Stimulated activated CD8-positive, alpha-beta memory T cell treated with anti-CD3 and anti-CD28 coated beads, Interleukin-4, amount 100 ng/mL, for 48 hours (primary cell): ENCODE data around the gene ADGRL2.

Experiments used
- DNase-seq: peaks from one replicate; pipeline ENCODE4 v3.0.0-alpha.2; 2020

ADGRL2 gene

GRCh38 chr1:81800695-81801650 lies at the start of gene ADGRL2:
Gene ADGRL2 (plus strand): TSS chr1:81800934. CDS start chr1:81836985, 36,051 bp downstream.
- DNase-seq = no peak

GRCh38 chr1:81752840-81753239 lies 47.9 kb upstream of the ADGRL2 start:
- no peak for DNase-seq

- no peak for DNase-seq
Observed at GRCh38 chr1:81754424-81754823, 46.3 kb upstream of the ADGRL2 start.

- no peak for DNase-seq
Observed at GRCh38 chr1:81756872-81757271, 43.9 kb upstream of the ADGRL2 start.

GRCh38 chr1:81757398-81758020 lies 43.2 kb upstream of the ADGRL2 start:
- no peak for DNase-seq

- no peak for DNase-seq
Observed at GRCh38 chr1:81758181-81758580, 42.6 kb upstream of the ADGRL2 start.

GRCh38 chr1:81760477-81761097 lies 40.1 kb upstream of the ADGRL2 start:
- DNase-seq = no peak

- DNase-seq = no peak
Observed at GRCh38 chr1:81775510-81775909, 25.2 kb upstream of the ADGRL2 start.

- DNase-seq = no peak
Observed at GRCh38 chr1:81780705-81781454, 19.9 kb upstream of the ADGRL2 start.

- DNase-seq = no peak
Observed at GRCh38 chr1:81781749-81782148, 19.0 kb upstream of the ADGRL2 start.

GRCh38 chr1:81792184-81792583 lies 8.6 kb upstream of the ADGRL2 start:
- no peak for DNase-seq

GRCh38 chr1:81797701-81798100 lies 3.0 kb upstream of the ADGRL2 start:
- no peak for DNase-seq

- DNase-seq = no peak
Observed at GRCh38 chr1:81799939-81800694, 617 bp upstream of the ADGRL2 start.

- no peak for DNase-seq
Observed at GRCh38 chr1:81801651-81802456, 1.1 kb downstream of the ADGRL2 start.

GRCh38 chr1:81802457-81802706 lies 1.6 kb downstream of the ADGRL2 start:
- no peak for DNase-seq

GRCh38 chr1:81802707-81803430 lies 2.1 kb downstream of the ADGRL2 start:
- DNase-seq = no peak

GRCh38 chr1:81803431-81804110 lies 2.8 kb downstream of the ADGRL2 start:
- DNase-seq = no peak

- no peak for DNase-seq
Observed at GRCh38 chr1:81804312-81804711, 3.6 kb downstream of the ADGRL2 start.

- DNase-seq = no peak
Observed at GRCh38 chr1:81805537-81806431, 5.0 kb downstream of the ADGRL2 start.
